Kasumi-1 (cell line): ENCODE data around the gene KDM4C.

ENCODE experiments used
- DNase-seq, 2 experiments: peaks; one replicate each; lab custom pipeline; 2025; lab: John Stamatoyannopoulos, UW

KDM4C gene

GRCh38 chr9:7143645-7144200 is 385.9 kb downstream of the KDM4C start:
- DNase-seq = no peak

- no peak for DNase-seq
Observed at GRCh38 chr9:7144265-7145046, 386.7 kb downstream of the KDM4C start.

- DNase-seq = no peak
Observed at GRCh38 chr9:7145361-7146069, 387.7 kb downstream of the KDM4C start.

- DNase-seq = no peak
Observed at GRCh38 chr9:7146582-7146981, 388.8 kb downstream of the KDM4C start.

GRCh38 chr9:7147121-7148090 is 389.6 kb downstream of the KDM4C start:
- DNase-seq = no peak

- no peak for DNase-seq
Observed at GRCh38 chr9:7148243-7148765, 390.5 kb downstream of the KDM4C start.

- DNase-seq = no peak
Observed at GRCh38 chr9:7149258-7149657, 391.5 kb downstream of the KDM4C start.

- DNase-seq = peak; percentile 67 to 70
Observed at GRCh38 chr9:7150153-7150890, 392.5 kb downstream of the KDM4C start.

- no peak for DNase-seq
Observed at GRCh38 chr9:7153134-7153533, 395.4 kb downstream of the KDM4C start.

- no peak for DNase-seq
Observed at GRCh38 chr9:7153566-7153965, 395.8 kb downstream of the KDM4C start.

GRCh38 chr9:7154003-7154619 is 396.3 kb downstream of the KDM4C start:
- no peak for DNase-seq

- no peak for DNase-seq
Observed at GRCh38 chr9:7154650-7155049, 396.9 kb downstream of the KDM4C start.

- no peak for DNase-seq
Observed at GRCh38 chr9:7161469-7161868, 403.7 kb downstream of the KDM4C start.

GRCh38 chr9:7163932-7164331 is 406.2 kb downstream of the KDM4C start:
- no peak for DNase-seq

GRCh38 chr9:7164440-7165330 is 406.9 kb downstream of the KDM4C start:
- no peak for DNase-seq

GRCh38 chr9:7165331-7165975 is 407.7 kb downstream of the KDM4C start:
- DNase-seq = no peak

GRCh38 chr9:7166074-7166473 is 408.3 kb downstream of the KDM4C start:
- DNase-seq = no peak

GRCh38 chr9:7169717-7170389 is 412.1 kb downstream of the KDM4C start:
- no peak for DNase-seq
